HepG2 (cell line): Measurements from ENCODE around the gene RASSF4. TPM values are rescaled to one million over a fixed set of nuclear protein-coding genes. Genes with fewer than 3 reads are reported as not detected.

Experiments used
- ATAC-seq: fragments of 200-7000 bp; cut with Tn5 transposase; 3 replicates; pipeline ENCODE4 v1.9.1; 2020; ENCODE audit warnings: mild to moderate bottlenecking, moderate library complexity
- BruUV-seq: library from RNA; stranded (reverse); fragments of 400-500 nt; replicated peaks from 2 replicates; lab custom pipeline; 2021; lab: Mats Ljungman, UMichigan
- CTCF ChIA-PET: fragments of 300-600 bp; formaldehyde crosslinking; extraction: SDS; loops from one replicate; lab custom pipeline; 2021; ENCODE audit warnings: low total read pairs, inconsistent platforms, low intra/inter-chr PET ratio; lab: Yijun Ruan, JAX
- POLR2A ChIA-PET: fragments of 350-600 bp; sonication (Branson Sonifier 250); formaldehyde crosslinking; loops from one replicate; lab custom pipeline; 2020; ENCODE audit warnings: antibody characterized with exemption, inconsistent platforms; lab: Yijun Ruan, JAX
- DNase-seq: peaks from one replicate; pipeline ENCODE4 v3.0.0-alpha.2; 2015; ENCODE audit warnings: low spot score
- FAIRE-seq: peaks from 3 replicates; lab custom pipeline; 2011; peaks lifted over from hg19 to GRCh38; lab: Jason Lieb, UNC
- H2AFZ ChIP-seq: one replicate; pipeline ENCODE4 v1.6.1; 2011; ENCODE audit warnings: low read length, inconsistent platforms
- H3K27ac ChIP-seq: fragments of 300-600 bp; 3 replicates; pipeline ENCODE4 v1.8.0; 2011; ENCODE audit warnings: mixed run types, mild to moderate bottlenecking, mixed read lengths, low read length, inconsistent platforms; ENCODE audit not compliant: insufficient read depth; ENCODE audit errors: extremely low read length
- H3K27me3 ChIP-seq, 2 experiments: fragments of 200-600 bp in 1 of 2; 2 replicates in 1 of 2; 3 replicates in 1 of 2; pipeline versions ENCODE4 v1.6.0 to v1.8.0; 2011; ENCODE audit warnings: low read length in 2 of 2, mild to moderate bottlenecking in 2 of 2, moderate library complexity in 2 of 2, inconsistent platforms in 1 of 2; ENCODE audit not compliant: insufficient read depth in 2 of 2, control insufficient read depth in 1 of 2
- H3K36me3 ChIP-seq, 2 experiments: fragments of 200-600 bp in 1 of 2; replicated peaks in 1 of 2; 2 replicates in 1 of 2; 3 replicates in 1 of 2; pipeline versions ENCODE4 v1.5.1 to v1.8.0; 2011; ENCODE audit warnings: low read length in 2 of 2, inconsistent platforms in 1 of 2; ENCODE audit not compliant: insufficient read depth in 2 of 2, control insufficient read depth in 1 of 2
- H3K4me1 ChIP-seq: 2 replicates; pipeline ENCODE4 v1.5.1; 2012; ENCODE audit warnings: low read length, inconsistent platforms; ENCODE audit not compliant: insufficient read depth
- H3K4me2 ChIP-seq: 2 replicates; pipeline ENCODE4 v1.6.0; 2011; ENCODE audit warnings: low read depth, low read length, inconsistent platforms
- H3K4me3 ChIP-seq, 3 experiments: fragments of 200-600 bp in 1 of 3; sonication (generic), shearing (Covaris generic) in 1 of 3; replicated peaks in 1 of 3; 2 replicates each; pipeline ENCODE4 v1.5.1; 2011 to 2016; ENCODE audit warnings: low read length in 3 of 3, inconsistent platforms in 2 of 3, low read depth in 2 of 3, mild to moderate bottlenecking in 2 of 3, control low read depth in 1 of 3, mixed read lengths in 1 of 3; ENCODE audit not compliant: insufficient read depth in 1 of 3
- H3K79me2 ChIP-seq: one replicate; pipeline ENCODE4 v1.6.1; 2011; ENCODE audit warnings: low read length, inconsistent platforms; ENCODE audit not compliant: insufficient read depth
- H3K9ac ChIP-seq: 2 replicates; pipeline ENCODE4 v1.6.0; 2011; ENCODE audit warnings: mild to moderate bottlenecking, low read depth, low read length, inconsistent platforms; ENCODE audit not compliant: insufficient read depth
- H3K9me3 ChIP-seq: 2 replicates; pipeline ENCODE4 v1.5.1; 2012; ENCODE audit warnings: mild to moderate bottlenecking, low read length
- H4K20me1 ChIP-seq: 2 replicates; pipeline ENCODE4 v1.6.0; 2011; ENCODE audit warnings: inconsistent platforms, mild to moderate bottlenecking, low read length, moderate library complexity; ENCODE audit not compliant: insufficient read depth
- AGO2 ChIP-seq: fragments of 200-400 bp; formaldehyde crosslinking; optimal IDR thresholded peaks from 2 replicates; pipeline ENCODE3; 2017; ENCODE audit warnings: mild to moderate bottlenecking, low read depth, low read length, moderate library complexity
- CSRNP1 ChIP-seq: sonication (generic); formaldehyde crosslinking; IDR thresholded peaks from 2 replicates; pipeline ENCODE4 v1.8.1; 2023; ENCODE audit warnings: mild to moderate bottlenecking, missing genetic modification reagents
- IRF9 ChIP-seq: sonication (generic); formaldehyde crosslinking; IDR thresholded peaks from 2 replicates; pipeline ENCODE4 v1.8.0; 2022; ENCODE audit warnings: missing genetic modification reagents, mild to moderate bottlenecking, borderline replicate concordance
- MTA3 ChIP-seq: sonication (generic); formaldehyde crosslinking; IDR thresholded peaks from 2 replicates; pipeline ENCODE4 v1.4.0; 2020; ENCODE audit warnings: missing genetic modification reagents
- RBM39 ChIP-seq: fragments of 200-400 bp; formaldehyde crosslinking; IDR thresholded peaks from one replicate; pipeline ENCODE4 v1.6.1; 2018; ENCODE audit warnings: antibody characterized with exemption, mild to moderate bottlenecking, low read depth, low read length; ENCODE audit not compliant: poor library complexity, severe bottlenecking
- RFXANK ChIP-seq: IDR thresholded peaks from 2 replicates; pipeline ENCODE4 v1.6.1; 2016
- SETDB1 ChIP-seq: sonication (generic); formaldehyde crosslinking; IDR thresholded peaks from 2 replicates; pipeline ENCODE4 v1.5.1; 2020; ENCODE audit warnings: missing genetic modification reagents, mild to moderate bottlenecking, borderline replicate concordance
- SNAPC2 ChIP-seq: sonication (generic); formaldehyde crosslinking; IDR thresholded peaks from 2 replicates; pipeline ENCODE4 v1.8.1; 2022; ENCODE audit warnings: mild to moderate bottlenecking, missing genetic modification reagents
- TGIF2 ChIP-seq: IDR thresholded peaks from 2 replicates; pipeline ENCODE4 v1.6.1; 2016; ENCODE audit warnings: control low read depth, missing compliant biosample characterization
- XBP1 ChIP-seq: sonication (generic); formaldehyde crosslinking; IDR thresholded peaks from 2 replicates; pipeline ENCODE4 v1.5.0; 2020; ENCODE audit warnings: missing genetic modification reagents
- ZC3H13 ChIP-seq: sonication (generic); formaldehyde crosslinking; IDR thresholded peaks from 2 replicates; pipeline ENCODE4 v1.8.1; 2023; ENCODE audit warnings: mild to moderate bottlenecking, missing genetic modification reagents, moderate library complexity
- ZFP90 ChIP-seq: sonication (generic); formaldehyde crosslinking; IDR thresholded peaks from 2 replicates; pipeline ENCODE4 v1.8.0; 2022; ENCODE audit warnings: missing genetic modification reagents, mild to moderate bottlenecking, inconsistent platforms, borderline replicate concordance
- WGBS: methylation state at CpG from one replicate; pipeline ENCODE4 v1.1.6; 2017; ENCODE audit warnings: low lambda C conversion rate; 5-methylcytosine and 5-hydroxymethylcytosine counted together
- in situ Hi-C: cut with HindIII; loops from 2 replicates; pipeline ENCODE4 v1.10.0; 2017; ENCODE audit warnings: low pct_unique_long_range_greater_than_20kb; ENCODE audit not compliant: extremely low pct_ligation_motif_present
- intact Hi-C: fragments of 100-400 bp; cut with micrococcal nuclease; formaldehyde crosslinking; loops from one replicate; pipeline ENCODE4 v1.10.0; 2022; ENCODE audit not compliant: unreplicated experiment
- polyA plus RNA-seq, 8 experiments: library from polyadenylated mRNA; depleted of rRNA in 3 of 8; stranded (reverse) in 7 of 8; unstranded in 1 of 8; fragments of >200 nt; fragmentation: Illumina TruSeq in 4 of 8; extraction: Trizol in 4 of 8; gene quantifications; 2 replicates each; pipeline versions ENCODE4 v1.2.1 to v1.2.3, GENCODE V29; 2011 to 2016; ENCODE audit warnings: low read depth in 4 of 8, missing spikeins in 1 of 8, mixed read lengths in 1 of 8; ENCODE audit not compliant: insufficient read depth in 1 of 8
- total RNA-seq, 5 experiments: library from RNA; depleted of rRNA; stranded (reverse); fragments of >200 nt; fragmentation: Illumina TruSeq; extraction: Trizol; gene quantifications; 2 replicates each; pipeline ENCODE4 v1.2.3, GENCODE V29; 2016; ENCODE audit warnings: low read depth in 1 of 5
- TF ChIP-seq, protein P1 (sequence below): sonication (generic); formaldehyde crosslinking; conservative IDR thresholded peaks from 2 replicates; pipeline ENCODE4 v1.8.0; 2022; ENCODE audit warnings: missing genetic modification reagents

Gene RASSF4
- total and polyA plus RNA-seq, 2 of the 13 experiments (the other 11 are each of a cell fraction or from before 2014, with no cell fraction given): 34.0 to 51.7 TPM

DNA sequence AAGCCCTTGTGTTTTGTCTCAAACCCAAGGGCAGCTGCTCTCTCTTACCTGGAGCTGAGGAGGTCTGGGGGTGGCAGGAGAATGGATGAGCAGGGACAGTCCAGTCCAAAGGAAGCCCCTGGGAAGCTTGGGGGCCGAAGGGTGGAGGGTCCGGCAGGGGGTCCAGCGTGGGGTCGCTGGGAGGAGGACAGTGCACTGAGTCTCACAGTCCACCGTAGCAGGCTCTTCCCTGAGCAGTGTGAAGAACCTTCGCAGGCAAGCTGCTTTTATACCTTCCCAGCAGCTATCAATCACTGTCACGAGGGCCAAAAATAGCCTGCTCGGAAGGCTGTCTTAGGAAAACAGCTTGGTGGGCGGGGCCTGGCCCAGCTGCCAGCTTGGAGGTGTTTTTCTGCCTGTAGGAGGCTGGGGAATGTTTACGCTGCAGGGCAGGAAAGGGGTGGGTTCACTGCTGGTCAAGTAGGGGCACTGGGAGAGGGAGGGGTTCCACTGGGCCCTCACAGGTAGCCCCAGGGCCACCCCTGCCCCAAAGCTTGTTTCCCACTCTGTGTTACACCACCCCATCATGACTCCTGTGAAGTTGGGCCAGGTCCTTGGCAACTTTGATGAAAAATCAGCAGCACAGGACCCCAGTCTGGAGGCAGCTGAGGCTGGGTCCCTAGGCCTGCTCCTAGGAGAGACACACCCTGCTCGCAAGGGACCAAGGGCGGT is 19.1 kb downstream of the RASSF4 start, which contains the start of gene DEPP1 (continued):
- TF ChIP-seq, protein P1, sequence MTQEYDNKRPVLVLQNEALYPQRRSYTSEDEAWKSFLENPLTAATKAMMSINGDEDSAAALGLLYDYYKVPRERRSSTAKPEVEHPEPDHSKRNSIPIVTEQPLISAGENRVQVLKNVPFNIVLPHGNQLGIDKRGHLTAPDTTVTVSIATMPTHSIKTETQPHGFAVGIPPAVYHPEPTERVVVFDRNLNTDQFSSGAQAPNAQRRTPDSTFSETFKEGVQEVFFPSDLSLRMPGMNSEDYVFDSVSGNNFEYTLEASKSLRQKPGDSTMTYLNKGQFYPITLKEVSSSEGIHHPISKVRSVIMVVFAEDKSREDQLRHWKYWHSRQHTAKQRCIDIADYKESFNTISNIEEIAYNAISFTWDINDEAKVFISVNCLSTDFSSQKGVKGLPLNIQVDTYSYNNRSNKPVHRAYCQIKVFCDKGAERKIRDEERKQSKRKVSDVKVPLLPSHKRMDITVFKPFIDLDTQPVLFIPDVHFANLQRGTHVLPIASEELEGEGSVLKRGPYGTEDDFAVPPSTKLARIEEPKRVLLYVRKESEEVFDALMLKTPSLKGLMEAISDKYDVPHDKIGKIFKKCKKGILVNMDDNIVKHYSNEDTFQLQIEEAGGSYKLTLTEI (CRISPR knock-in tag): no peak
- TF ChIP-seq XBP1 (CRISPR knock-in tag) (peak; percentile 72), MTA3 (CRISPR knock-in tag) (no peak), IRF9 (peak; percentile 68), ZC3H13 (CRISPR knock-in tag) (no peak)

GRCh38 chr10:44979281-44980191 is 19.9 kb downstream of the RASSF4 start:
- 87% methylated on average over 10 of the region's 13 CpGs for WGBS
- ChIA-PET CTCF (no interaction called here), POLR2A (interaction anchor here (1.0 to 12.6 kb wide), 22 partner anchors 11 to 1570 kb away, joined by 3 to 863 read pairs (median 7); partner anchors contain the start of genes HNRNPF, RASSF4, TMEM72 and ZNF22)
- no peaks in the 10 kb centered on the region; a peak in 1 of 5 replicates for H3K27me3 ChIP-seq
- no peak for DNase-seq
- no peak overlapping the region for H2AFZ ChIP-seq
- H3K79me2 ChIP-seq: peaks cover 33% of the 10 kb centered on the region
- no peak for ATAC-seq
- peak overlapping the region; percentile 97 for H3K27ac ChIP-seq
- in situ Hi-C loops (loop anchor here (5.0 kb wide), 1 partner anchor 47 kb away; no protein-coding TSS in a partner anchor), intact Hi-C loops (no loop called here)
- FAIRE-seq: no peak
- H3K36me3 ChIP-seq: peaks cover 3 to 35% of the 10 kb centered on the region in 2 experiments; a peak in 3 of 5 replicates
- H3K9ac ChIP-seq: peak overlapping the region; percentile 72
- H3K4me2 ChIP-seq: peak overlapping the region; percentile 90
- no peaks in the 10 kb centered on the region for H3K9me3 ChIP-seq
- H3K4me3 ChIP-seq: peak overlapping the region in 1 of 3 experiments; percentile 89; a peak in 2 of 6 replicates
- peaks cover 34% of the 10 kb centered on the region for H4K20me1 ChIP-seq
- H3K4me1 ChIP-seq: peaks cover 70% of the 10 kb centered on the region
- no TSS peak for BruUV-seq
- TF ChIP-seq RBM39: peak; percentile 9
- TF ChIP-seq ZFP90 (CRISPR knock-in tag): no peak
- TF ChIP-seq RFXANK (CRISPR knock-in tag): no peak
- TF ChIP-seq TGIF2: no peak
- no peak for TF ChIP-seq SETDB1
- 0 out of 2 replicates have a peak, but pooled peaks have one; percentile 44 for TF ChIP-seq SNAPC2 (CRISPR knock-in tag)
- 0 out of 2 replicates have a peak, but pooled peaks have one; percentile 8 for TF ChIP-seq CSRNP1 (CRISPR knock-in tag)
- peak; percentile 44 for TF ChIP-seq AGO2
